ENCODE measurements around the gene AP5Z1. TPM values are rescaled to one million over a fixed set of nuclear protein-coding genes. Genes with fewer than 3 reads are reported as not detected.
A peak's percentile ranks its signal among the peaks of the same experiment; 100 is the strongest.
"Not testable (repeated sequence)": the region's sequence is repeated elsewhere in the genome, so short reads cannot be mapped to it uniquely, and the experiment has no call there.

The AP5Z1 gene
- total and polyA plus RNA-seq, 2 experiments from 2014 or later: 31.2 to 44.5 TPM

- H3K9me2 ChIP-seq (ENCODE audit: insufficient read depth): no peaks in the 10 kb centered on the region
- no peak overlapping the region for H3K4me3 ChIP-seq
- no peaks in the 10 kb centered on the region for H3K27me3 ChIP-seq (replicated peaks; ENCODE audit: insufficient read depth)
- no peak overlapping the region for H2AFZ ChIP-seq
- no peak overlapping the region for H3K4me2 ChIP-seq (ENCODE audit: unreplicated experiment)
- no peak overlapping the region for H3K9ac ChIP-seq
- in situ Hi-C loops (cut with MboI): loop anchor here (10.0 kb wide), 1 partner anchor 292 kb away; no protein-coding TSS in a partner anchor
- no peak overlapping the region for H3K27ac ChIP-seq
- TF ChIP-seq EZH2 (IDR thresholded peaks at IDR 0.05; ENCODE audit: insufficient read depth, poor library complexity, severe bottlenecking) (no peak), EZH2phosphoT487 (IDR thresholded peaks at IDR 0.05; ENCODE audit: insufficient read depth, low read depth) (no peak)
- DNase-seq: peak; percentile 53
- 15 to 16% methylated on average over 31 to 44 of the region's 47 CpGs for WGBS, 2 experiments (ENCODE audit: low coverage in 1 of 2, low lambda C conversion rate in 2 of 2, missing lambda C conversion rate in 2 of 2)
- no peaks in the 10 kb centered on the region for H3K79me2 ChIP-seq (ENCODE audit: insufficient read depth)
- H4K20me1 ChIP-seq (ENCODE audit: insufficient read depth): no peaks in the 10 kb centered on the region
- no peaks in the 10 kb centered on the region for H3K4me1 ChIP-seq (ENCODE audit: insufficient read depth)
- H3K9me3 ChIP-seq (ENCODE audit: low read depth): no peaks in the 10 kb centered on the region
- no peaks in the 10 kb centered on the region for H3F3A ChIP-seq (ENCODE audit: insufficient read depth)
- no peaks in the 10 kb centered on the region for H3K36me3 ChIP-seq (ENCODE audit: low read depth)
Measured at GRCh38 chr7:4792537-4793126, 17.2 kb downstream of the AP5Z1 start.

- H3K27ac ChIP-seq; H3K4me2 ChIP-seq (ENCODE audit: unreplicated experiment); H3K4me1 ChIP-seq (ENCODE audit: insufficient read depth); H3F3A ChIP-seq (ENCODE audit: insufficient read depth); H3K9me2 ChIP-seq (ENCODE audit: insufficient read depth); H3K9me3 ChIP-seq (ENCODE audit: low read depth); H3K36me3 ChIP-seq (ENCODE audit: low read depth); H4K20me1 ChIP-seq (ENCODE audit: insufficient read depth); H3K27me3 ChIP-seq (replicated peaks; ENCODE audit: insufficient read depth); H3K4me3 ChIP-seq; H2AFZ ChIP-seq; H3K79me2 ChIP-seq (ENCODE audit: insufficient read depth); H3K9ac ChIP-seq; DNase-seq: not testable (repeated sequence)
- in situ Hi-C loops (cut with MboI): loop anchor here (10.0 kb wide), 1 partner anchor 291 kb away; no protein-coding TSS in a partner anchor
- 91 to 92% methylated on average over 18 to 30 of the region's 30 CpGs for WGBS, 2 experiments (ENCODE audit: low coverage in 1 of 2, low lambda C conversion rate in 2 of 2, missing lambda C conversion rate in 2 of 2)
Measured at GRCh38 chr7:4793385-4793993, 18.1 kb downstream of the AP5Z1 start.

GRCh38 chr7:4794171-4794570 is 18.7 kb downstream of the AP5Z1 start:
- WGBS, 2 experiments (ENCODE audit: low coverage in 1 of 2, low lambda C conversion rate in 2 of 2, missing lambda C conversion rate in 2 of 2): 86 to 94% methylated on average over 13 to 14 of the region's 14 CpGs
- not testable (repeated sequence) for H3K36me3 ChIP-seq (ENCODE audit: low read depth); DNase-seq; H4K20me1 ChIP-seq (ENCODE audit: insufficient read depth); H3F3A ChIP-seq (ENCODE audit: insufficient read depth); H3K4me2 ChIP-seq (ENCODE audit: unreplicated experiment); H3K4me1 ChIP-seq (ENCODE audit: insufficient read depth); H3K79me2 ChIP-seq (ENCODE audit: insufficient read depth); H2AFZ ChIP-seq; H3K9me2 ChIP-seq (ENCODE audit: insufficient read depth); H3K27me3 ChIP-seq (replicated peaks; ENCODE audit: insufficient read depth); H3K4me3 ChIP-seq; H3K9me3 ChIP-seq (ENCODE audit: low read depth); H3K27ac ChIP-seq; H3K9ac ChIP-seq
- in situ Hi-C loops (cut with MboI): loop anchor here (10.0 kb wide), 1 partner anchor 291 kb away; no protein-coding TSS in a partner anchor

- H4K20me1 ChIP-seq (ENCODE audit: insufficient read depth): no peaks in the 10 kb centered on the region
- H3K79me2 ChIP-seq (ENCODE audit: insufficient read depth): no peaks in the 10 kb centered on the region
- no peaks in the 10 kb centered on the region for H3F3A ChIP-seq (ENCODE audit: insufficient read depth)
- no peaks in the 10 kb centered on the region for H3K27me3 ChIP-seq (replicated peaks; ENCODE audit: insufficient read depth)
- no peak for DNase-seq
- WGBS, 2 experiments (ENCODE audit: low coverage in 1 of 2, low lambda C conversion rate in 2 of 2, missing lambda C conversion rate in 2 of 2): 86 to 90% methylated on average over 24 of the region's 24 CpGs
- in situ Hi-C loops (cut with MboI): loop anchor here (10.0 kb wide), 1 partner anchor 290 kb away; no protein-coding TSS in a partner anchor
- no peak overlapping the region for H3K4me3 ChIP-seq
- H3K9ac ChIP-seq: no peak overlapping the region
- no peaks in the 10 kb centered on the region for H3K9me2 ChIP-seq (ENCODE audit: insufficient read depth)
- TF ChIP-seq EZH2 (IDR thresholded peaks at IDR 0.05; ENCODE audit: insufficient read depth, poor library complexity, severe bottlenecking) (no peak), EZH2phosphoT487 (IDR thresholded peaks at IDR 0.05; ENCODE audit: insufficient read depth, low read depth) (no peak)
- H3K36me3 ChIP-seq (ENCODE audit: low read depth): no peaks in the 10 kb centered on the region
- no peaks in the 10 kb centered on the region for H3K9me3 ChIP-seq (ENCODE audit: low read depth)
- H3K4me1 ChIP-seq (ENCODE audit: insufficient read depth): no peaks in the 10 kb centered on the region
- H3K4me2 ChIP-seq (ENCODE audit: unreplicated experiment): no peak overlapping the region
- no peak overlapping the region for H3K27ac ChIP-seq
- H2AFZ ChIP-seq: no peak overlapping the region
Measured at GRCh38 chr7:4794591-4795350, 19.3 kb downstream of the AP5Z1 start.

All from GM23248 (cell line).